Stimulated activated CD4-positive, alpha-beta T cell treated with anti-CD3 and anti-CD28 coated beads, Interleukin-1b, Interleukin-23, amount 100 ng/mL, for 48 hours (primary cell): ENCODE data around the gene EXPH5.
A peak's percentile ranks its signal among the peaks of the same experiment; 100 is the strongest.
"Not testable (repeated sequence)": the region's sequence is repeated elsewhere in the genome, so short reads cannot be mapped to it uniquely, and the experiment has no call there.

Source experiments
- DNase-seq: peaks from one replicate; pipeline ENCODE4 v3.0.0-alpha.2; 2020

Gene EXPH5

GRCh38 chr11:108593214-108593922, at the start of gene EXPH5:
Gene EXPH5, minus strand, starts transcription at chr11:108593768. Its CDS starts 232 bp downstream, at chr11:108593536.
- peak; percentile 87 for DNase-seq

GRCh38 chr11:108641752-108642151, 48.2 kb upstream of the EXPH5 start:
- not testable (repeated sequence) for DNase-seq

- DNase-seq = no peak
These were observed 45.6 kb upstream of the EXPH5 start for GRCh38 chr11:108639146-108639545.

- DNase-seq = no peak
These were observed 42.7 kb upstream of the EXPH5 start for GRCh38 chr11:108636222-108636621.

GRCh38 chr11:108635106-108635505, 41.5 kb upstream of the EXPH5 start:
- DNase-seq = no peak

- DNase-seq = no peak
These were observed 38.6 kb upstream of the EXPH5 start for GRCh38 chr11:108632041-108632704.

GRCh38 chr11:108629274-108629673, 35.7 kb upstream of the EXPH5 start:
- DNase-seq = no peak

- DNase-seq = no peak
These were observed 35.2 kb upstream of the EXPH5 start for GRCh38 chr11:108628812-108629211.

GRCh38 chr11:108628326-108628725, 34.8 kb upstream of the EXPH5 start:
- DNase-seq = no peak

GRCh38 chr11:108624196-108624925, 30.8 kb upstream of the EXPH5 start:
- DNase-seq = no peak

- no peak for DNase-seq
These were observed 28.8 kb upstream of the EXPH5 start for GRCh38 chr11:108622341-108622740.

GRCh38 chr11:108620958-108621772, 27.6 kb upstream of the EXPH5 start:
- no peak for DNase-seq

GRCh38 chr11:108618529-108618928, 25.0 kb upstream of the EXPH5 start:
- DNase-seq = no peak

GRCh38 chr11:108617055-108617454, 23.5 kb upstream of the EXPH5 start:
- DNase-seq = no peak

GRCh38 chr11:108616549-108616948, 23.0 kb upstream of the EXPH5 start:
- DNase-seq = no peak

- DNase-seq = no peak
These were observed 20.5 kb upstream of the EXPH5 start for GRCh38 chr11:108614086-108614485.

GRCh38 chr11:108609682-108610081, 16.1 kb upstream of the EXPH5 start:
- DNase-seq = no peak

- no peak for DNase-seq
These were observed 15.0 kb upstream of the EXPH5 start for GRCh38 chr11:108608548-108608947.

- DNase-seq = no peak
These were observed 13.1 kb upstream of the EXPH5 start for GRCh38 chr11:108606495-108607160.

- DNase-seq = no peak
These were observed 12.5 kb upstream of the EXPH5 start for GRCh38 chr11:108606070-108606469.

GRCh38 chr11:108602818-108603217, 9.2 kb upstream of the EXPH5 start:
- DNase-seq = not testable (repeated sequence)

GRCh38 chr11:108601150-108601549, 7.6 kb upstream of the EXPH5 start:
- no peak for DNase-seq
